GM12872 (cell line): Measurements from ENCODE around the gene GIMAP8.

Experiments
- CTCF ChIP-seq: IDR thresholded peaks from 3 replicates; pipeline ENCODE4 v1.5.1; 2011; ENCODE audit warnings: low read depth, mild to moderate bottlenecking, low read length, moderate library complexity; ENCODE audit not compliant: insufficient read depth

GIMAP8 gene

GRCh38 chr7:150420987-150421674 is 29.3 kb upstream of the GIMAP8 start:
- TF ChIP-seq CTCF = peak; percentile 81

- TF ChIP-seq CTCF = no peak
Measured at GRCh38 chr7:150421831-150422230, 28.6 kb upstream of the GIMAP8 start.

- TF ChIP-seq CTCF = no peak
Measured at GRCh38 chr7:150425670-150426069, 24.8 kb upstream of the GIMAP8 start.

- no peak for TF ChIP-seq CTCF
Measured at GRCh38 chr7:150428671-150429451, 21.6 kb upstream of the GIMAP8 start.

GRCh38 chr7:150429699-150430098 is 20.7 kb upstream of the GIMAP8 start:
- no peak for TF ChIP-seq CTCF

- TF ChIP-seq CTCF = no peak
Measured at GRCh38 chr7:150430465-150431085, 19.9 kb upstream of the GIMAP8 start.
